ENCODE results near the gene RTP2. TPM values are rescaled to one million over a fixed set of nuclear protein-coding genes. Genes with fewer than 3 reads are reported as not detected.
A peak's percentile ranks its signal among the peaks of the same experiment; 100 is the strongest.

Gene RTP2
- total and polyA plus RNA-seq, 9 donors = not detected

GRCh38 chr3:187669675-187670504 is 32.5 kb downstream of the RTP2 start, which contains the start of gene SST:
SST (minus strand) TSS chr3:187670394; CDS start chr3:187670291, 103 bp downstream.
- WGBS, 3 donors = 2 to 6% (median 3%) methylated on average over 45 to 46 of the region's 46 CpGs
- intact Hi-C loops (cut with DNase I) = loop anchor here in 2 of 4 donors (10.0 kb wide), 2 partner anchors 55 to 445 kb away; no protein-coding TSS in a partner anchor

GRCh38 chr3:187667526-187667925 is 34.8 kb downstream of the RTP2 start:
- intact Hi-C loops (cut with DNase I) = no loop called here
- Histone ChIP-seq H3K27me3 (no peaks in the 10 kb centered on the region), H3K36me3 (no peaks in the 10 kb centered on the region), H3K4me3 (no peak overlapping the region), H3K4me1 (ENCODE audit: insufficient read depth) (no peaks in the 10 kb centered on the region), H3K27ac (no peak overlapping the region), H3K9me3 (no peaks in the 10 kb centered on the region)
- no peak for DNase-seq
- no peak for TF ChIP-seq POLR2A (IDR thresholded peaks at IDR 0.05)
- TF ChIP-seq EP300 (IDR thresholded peaks at IDR 0.05) = no peak
- TF ChIP-seq CTCF (IDR thresholded peaks at IDR 0.05) = no peak

More at GRCh38 chr3:187669675-187670504, 32.5 kb downstream of the RTP2 start, which contains the start of gene SST:
- no peaks in the 10 kb centered on the region for H3K27me3 ChIP-seq
- TF ChIP-seq CTCF (IDR thresholded peaks at IDR 0.05) (no peak), EP300 (IDR thresholded peaks at IDR 0.05) (no peak), POLR2A (IDR thresholded peaks at IDR 0.05) (no peak)
- DNase-seq = peak in 4 of 5 donors; percentile 18 to 75 (median 51)
- H3K9me3 ChIP-seq = no peaks in the 10 kb centered on the region
- H3K27ac ChIP-seq = no peak within 1 kb of the TSS
- H3K36me3 ChIP-seq = no peaks in the 10 kb centered on the region
- no peak within 1 kb of the TSS for H3K4me3 ChIP-seq
- H3K4me1 ChIP-seq (ENCODE audit: insufficient read depth) = no peaks in the 10 kb centered on the region

- Histone ChIP-seq H3K36me3 (no peaks in the 10 kb centered on the region), H3K9me3 (no peaks in the 10 kb centered on the region), H3K27me3 (no peaks in the 10 kb centered on the region), H3K27ac (no peak overlapping the region), H3K4me1 (ENCODE audit: insufficient read depth) (no peaks in the 10 kb centered on the region), H3K4me3 (no peak overlapping the region)
- no peak for TF ChIP-seq CTCF (IDR thresholded peaks at IDR 0.05)
- no peak for TF ChIP-seq POLR2A (IDR thresholded peaks at IDR 0.05)
- no peak for TF ChIP-seq EP300 (IDR thresholded peaks at IDR 0.05)
- 69 to 74% (median 74%) methylated on average over 3 of the region's 3 CpGs for WGBS, 3 donors
- intact Hi-C loops (cut with DNase I) = no loop called here
- DNase-seq = no peak
Measured at GRCh38 chr3:187665764-187666402, 36.5 kb downstream of the RTP2 start.

GRCh38 chr3:187665010-187665409 is 37.3 kb downstream of the RTP2 start:
- DNase-seq = no peak
- Histone ChIP-seq H3K27ac (no peak overlapping the region), H3K27me3 (no peaks in the 10 kb centered on the region), H3K9me3 (no peaks in the 10 kb centered on the region), H3K4me3 (no peak overlapping the region), H3K36me3 (no peaks in the 10 kb centered on the region), H3K4me1 (ENCODE audit: insufficient read depth) (no peaks in the 10 kb centered on the region)
- intact Hi-C loops (cut with DNase I) = no loop called here
- TF ChIP-seq POLR2A (IDR thresholded peaks at IDR 0.05) (no peak), CTCF (IDR thresholded peaks at IDR 0.05) (no peak), EP300 (IDR thresholded peaks at IDR 0.05) (no peak)
